ENCODE results near the gene SERPINI1.

SERPINI1 gene

DNA sequence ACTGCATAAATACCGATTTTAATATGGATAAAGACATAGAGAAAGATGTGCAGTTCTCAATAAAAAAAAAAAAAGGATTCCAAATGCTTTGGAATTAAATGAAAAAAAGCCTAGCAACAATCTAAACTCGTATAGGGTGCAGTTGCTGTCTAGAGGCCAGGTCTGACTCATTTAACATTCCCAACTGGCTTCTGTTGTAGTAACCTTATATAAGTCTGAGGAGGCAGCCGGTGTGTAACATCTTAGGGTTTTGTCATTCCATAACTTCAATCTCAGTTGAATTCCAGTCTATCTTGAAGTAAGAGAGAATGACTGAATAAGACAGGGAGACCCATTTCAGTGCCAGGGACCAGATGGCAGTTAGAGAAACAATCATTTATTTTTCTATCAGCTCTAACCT, 7.3 kb upstream of the SERPINI1 start:
- no peak overlapping the region for H3K4me3 Mint-ChIP-seq
- CTCF ChIA-PET, result no interaction called here
- no peaks in the 10 kb centered on the region for H3K27me3 Mint-ChIP-seq
- no peak overlapping the region for H3K27ac Mint-ChIP-seq
- no peak for DNase-seq
- H3K36me3 Mint-ChIP-seq, result peaks cover 19% of the 10 kb centered on the region
- H3K9me3 Mint-ChIP-seq, result no peaks in the 10 kb centered on the region
- peaks cover 25% of the 10 kb centered on the region for H3K4me1 Mint-ChIP-seq

DNA sequence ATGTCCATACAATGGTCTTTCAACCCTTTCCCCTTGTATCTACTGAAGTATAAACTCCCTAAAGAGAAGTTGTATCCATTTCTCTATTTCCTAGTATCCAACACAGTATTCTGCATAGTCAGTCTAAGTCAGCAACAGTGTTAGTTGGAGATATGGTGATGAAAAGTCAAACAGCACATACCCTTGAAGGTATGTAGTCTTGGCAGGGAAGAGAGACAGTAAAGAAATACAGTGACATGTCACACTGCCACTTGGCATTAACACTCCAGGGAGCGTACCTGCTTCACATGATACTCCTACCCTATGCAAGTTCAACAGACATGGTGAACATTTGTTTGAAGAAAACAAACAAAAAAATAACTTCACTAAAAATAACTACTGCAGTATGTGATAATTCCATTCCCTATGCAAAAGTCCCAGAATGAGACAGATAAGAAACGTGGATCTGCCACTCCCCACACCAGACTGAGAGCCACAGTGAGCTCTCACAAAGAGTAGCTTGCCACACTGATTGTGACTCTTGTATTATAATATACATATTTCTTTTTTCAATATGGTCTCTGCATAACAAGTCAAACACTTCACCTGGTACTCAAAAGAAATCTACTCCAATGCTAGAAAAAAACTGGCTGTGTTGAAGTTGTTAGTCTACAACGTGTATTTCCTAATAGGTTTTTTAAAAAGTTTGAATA, 6.7 kb upstream of the SERPINI1 start:
- Mint-ChIP-seq H3K4me1 (peaks cover 24% of the 10 kb centered on the region), H3K27ac (no peak overlapping the region), H3K9me3 (no peaks in the 10 kb centered on the region), H3K4me3 (no peak overlapping the region), H3K27me3 (no peaks in the 10 kb centered on the region), H3K36me3 (peaks cover 18% of the 10 kb centered on the region)
- CTCF ChIA-PET, result no interaction called here
- no peak for DNase-seq

DNA sequence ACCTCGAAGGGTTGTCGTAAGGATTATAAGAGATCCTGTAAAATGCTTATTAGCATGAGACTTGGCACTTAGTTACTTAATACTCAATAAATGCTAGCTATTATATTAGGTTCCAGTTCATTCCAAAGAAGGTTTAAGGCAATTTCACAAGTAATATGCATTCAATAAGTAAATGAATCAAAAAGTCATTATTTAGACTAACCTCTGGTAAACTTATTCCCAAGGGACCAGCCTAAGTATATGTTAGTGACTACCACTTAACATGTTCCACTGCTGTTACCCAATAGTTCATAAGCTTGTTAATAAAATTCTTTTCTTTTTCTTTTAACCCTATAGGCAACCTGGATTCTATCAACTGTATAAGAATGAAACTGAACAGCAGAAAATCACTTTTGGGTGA, 5.9 kb upstream of the SERPINI1 start:
- CTCF ChIA-PET, result interaction anchor here (0.8 to 1.0 kb wide), 2 partner anchors 13 to 44 kb away, joined by 3 to 4 read pairs; no protein-coding TSS in a partner anchor
- H3K4me1 Mint-ChIP-seq, result peaks cover 24% of the 10 kb centered on the region
- H3K4me3 Mint-ChIP-seq, result no peak overlapping the region
- H3K27ac Mint-ChIP-seq, result no peak overlapping the region
- H3K9me3 Mint-ChIP-seq, result no peaks in the 10 kb centered on the region
- no peak for DNase-seq
- peaks cover 12% of the 10 kb centered on the region for H3K36me3 Mint-ChIP-seq
- H3K27me3 Mint-ChIP-seq, result no peaks in the 10 kb centered on the region

DNA sequence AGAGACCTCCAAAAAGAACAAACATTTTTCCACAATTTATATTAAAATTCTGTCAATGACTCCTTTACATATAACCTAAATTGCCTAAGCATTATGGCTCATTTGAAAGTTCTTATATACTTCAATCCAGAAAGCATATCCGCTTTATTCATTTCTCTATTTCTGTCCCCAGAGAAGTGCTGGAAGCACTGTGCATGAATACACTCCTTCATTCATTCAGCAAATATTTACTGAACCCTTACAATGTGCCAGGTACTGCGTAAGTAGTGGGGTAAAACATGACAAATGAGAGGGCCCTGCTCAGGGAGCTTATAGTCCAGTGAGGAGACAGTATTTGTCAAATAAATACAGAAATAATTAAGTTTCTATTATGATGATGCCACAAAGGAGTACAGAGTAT, 4.1 kb upstream of the SERPINI1 start:
- no peaks in the 10 kb centered on the region for H3K27me3 Mint-ChIP-seq
- no peak for DNase-seq
- H3K9me3 Mint-ChIP-seq, result no peaks in the 10 kb centered on the region
- H3K4me3 Mint-ChIP-seq, result no peak overlapping the region
- H3K4me1 Mint-ChIP-seq, result peaks cover 24% of the 10 kb centered on the region
- CTCF ChIA-PET, result interaction anchor here (1.3 kb wide), 1 partner anchor 9 kb away, joined by 3 read pairs; no protein-coding TSS in a partner anchor
- peaks cover 8% of the 10 kb centered on the region for H3K36me3 Mint-ChIP-seq
- no peak overlapping the region for H3K27ac Mint-ChIP-seq

DNA sequence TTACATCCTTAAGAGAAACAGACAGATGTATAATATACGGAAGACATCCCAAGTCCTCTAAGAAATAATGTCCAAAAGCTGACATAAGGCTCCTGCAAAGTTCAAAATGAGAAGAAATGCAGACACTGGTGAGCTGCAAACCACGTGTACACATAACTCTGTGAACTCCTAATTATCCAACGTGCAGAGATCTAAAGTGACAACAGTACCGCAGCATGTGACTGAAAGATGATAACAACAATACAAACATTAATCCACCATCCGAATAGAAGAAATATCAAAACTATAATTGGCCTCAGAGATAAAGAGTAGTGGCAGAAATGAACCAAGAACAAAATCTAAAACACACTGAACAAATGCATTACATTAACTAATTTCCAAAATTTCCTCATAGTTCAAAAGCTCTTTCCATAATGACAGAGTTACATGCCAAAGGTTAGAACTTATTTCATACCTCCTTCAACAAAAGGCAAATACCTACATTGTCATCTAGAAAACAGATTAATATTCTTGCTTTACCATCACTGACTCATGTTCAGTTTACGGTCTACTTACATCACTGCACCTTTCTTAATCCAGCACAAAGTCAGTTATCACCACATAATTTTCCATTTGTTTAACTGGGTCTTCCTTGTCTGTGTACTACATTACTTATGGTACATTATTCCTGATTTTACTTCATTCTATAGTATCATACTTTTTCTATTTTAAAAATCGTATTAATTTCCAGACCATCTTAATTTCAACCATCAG, 3.0 kb upstream of the SERPINI1 start:
- no peaks in the 10 kb centered on the region for H3K9me3 Mint-ChIP-seq
- H3K27me3 Mint-ChIP-seq, result no peaks in the 10 kb centered on the region
- H3K4me3 Mint-ChIP-seq, result no peak overlapping the region
- peak overlapping the region; percentile 29 for H3K27ac Mint-ChIP-seq
- CTCF ChIA-PET, result interaction anchor here (0.5 to 1.3 kb wide), 2 partner anchors 8 to 19 kb away, joined by 3 to 4 read pairs; no protein-coding TSS in a partner anchor
- peaks cover 16% of the 10 kb centered on the region for H3K4me1 Mint-ChIP-seq
- H3K36me3 Mint-ChIP-seq, result peaks cover 8% of the 10 kb centered on the region
- DNase-seq, result no peak

DNA sequence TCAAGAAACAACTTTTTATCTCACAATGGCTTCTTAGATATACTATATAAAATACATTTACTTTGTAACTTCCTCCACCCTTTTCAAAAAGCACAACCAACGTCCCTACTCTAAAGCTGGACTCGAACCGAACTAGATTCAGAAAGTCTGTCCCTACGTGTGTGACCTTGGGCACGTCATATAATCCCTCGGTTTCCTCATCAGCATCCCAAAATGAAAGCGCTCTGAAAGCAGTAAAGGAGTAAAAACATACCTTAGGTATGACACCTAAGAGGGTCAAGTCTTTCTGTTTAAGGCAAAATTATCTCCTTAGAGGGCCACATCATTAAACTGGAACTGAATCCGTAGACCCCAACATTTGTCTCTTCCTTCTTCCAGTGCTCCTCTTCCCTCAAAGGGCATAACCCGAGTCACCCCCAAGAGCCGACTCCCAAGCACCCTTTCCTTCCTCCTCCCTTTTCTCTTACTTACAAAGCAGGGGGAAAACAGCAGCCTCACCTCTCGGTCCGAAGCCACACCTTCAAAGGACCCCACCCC, 1.5 kb upstream of the SERPINI1 start:
- Mint-ChIP-seq H3K4me1 (peaks cover 11% of the 10 kb centered on the region), H3K27me3 (no peaks in the 10 kb centered on the region), H3K27ac (no peak overlapping the region), H3K4me3 (no peak overlapping the region), H3K9me3 (no peaks in the 10 kb centered on the region), H3K36me3 (peaks cover 8% of the 10 kb centered on the region)
- peak; percentile 33 for DNase-seq
- CTCF ChIA-PET, result no interaction called here

DNA sequence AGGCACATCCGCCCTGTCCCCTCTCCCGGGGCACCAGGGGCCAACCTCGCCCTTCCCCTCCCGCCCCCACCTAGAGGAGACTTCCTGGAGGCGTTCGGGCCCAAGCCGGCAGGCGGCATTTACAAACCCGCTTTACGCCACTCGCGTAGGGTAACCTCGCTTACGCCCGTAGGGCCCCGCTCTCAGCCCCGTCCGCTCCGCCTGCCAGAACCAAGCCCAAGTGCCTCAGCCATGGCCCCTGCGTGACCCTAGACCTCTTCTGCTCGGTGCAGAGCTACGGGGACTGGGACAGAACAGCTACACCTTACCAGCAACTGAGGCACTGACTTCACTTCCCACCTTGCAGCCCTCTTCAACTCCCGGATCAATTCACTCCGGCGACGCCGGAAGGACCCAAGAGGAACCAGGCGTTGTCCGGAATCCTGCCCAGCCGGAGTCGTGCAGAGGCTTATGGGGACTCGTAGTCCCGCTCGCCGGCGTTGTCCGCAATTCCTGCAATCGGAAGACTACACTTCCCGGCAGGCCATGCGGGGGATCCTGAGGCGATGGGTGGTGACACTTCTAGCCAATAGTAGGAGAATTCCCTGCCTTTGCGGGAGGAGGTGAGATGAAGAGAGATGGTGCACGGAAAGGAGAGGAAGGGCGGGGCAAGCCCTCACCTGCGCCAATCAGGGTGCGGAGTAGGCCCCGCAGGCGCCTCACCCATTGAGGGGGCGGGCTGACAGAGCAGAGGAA, 856 bp upstream of the SERPINI1 start, which contains the start of gene PDCD10:
Gene PDCD10 (minus strand): TSS at position 395 of the 735 bp plus-strand sequence. CDS start 14,735 bp downstream, outside the sequence.
- Mint-ChIP-seq H3K27me3 (no peaks in the 10 kb centered on the region), H3K9me3 (no peaks in the 10 kb centered on the region), H3K36me3 (peaks cover 8% of the 10 kb centered on the region), H3K4me1 (peaks cover 6% of the 10 kb centered on the region), H3K4me3 (no peak within 1 kb of the TSS), H3K27ac (no peak within 1 kb of the TSS)
- DNase-seq, result peak; percentile 98
- CTCF ChIA-PET, result interaction anchor here (2.5 to 2.6 kb wide), 2 partner anchors 16 to 354 kb away, joined by 7 to 10 read pairs; partner anchors contain the start of gene ZBBX

DNA sequence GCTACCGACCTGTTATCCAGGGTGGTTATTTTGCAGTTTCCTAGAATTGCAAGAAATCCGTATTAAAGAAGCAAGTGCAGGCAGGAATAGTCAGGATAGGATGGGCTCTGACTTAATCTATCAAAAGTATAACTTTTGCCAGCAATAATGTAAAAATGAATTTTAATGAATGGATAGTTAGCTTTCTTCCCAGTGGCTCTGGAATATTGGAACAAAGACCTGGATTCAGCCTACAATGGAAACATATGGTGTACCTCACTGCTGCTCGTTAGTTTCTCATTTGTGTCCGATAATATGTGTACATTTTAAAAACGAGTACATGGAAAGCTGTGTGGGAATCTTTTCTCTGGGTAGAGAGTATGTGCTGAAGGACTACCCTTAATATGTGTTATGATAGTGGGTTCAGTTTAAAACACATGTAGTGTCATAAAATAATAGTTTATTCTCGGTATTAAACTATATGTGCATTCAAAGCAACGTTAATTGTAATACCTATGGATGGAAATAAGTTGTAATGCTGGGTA, 805 bp downstream of the SERPINI1 start:
- H3K4me3 Mint-ChIP-seq, result no peak overlapping the region
- H3K4me1 Mint-ChIP-seq, result peaks cover 4% of the 10 kb centered on the region
- H3K36me3 Mint-ChIP-seq, result peaks cover 10% of the 10 kb centered on the region
- DNase-seq, result no peak
- H3K27ac Mint-ChIP-seq, result no peak overlapping the region
- CTCF ChIA-PET, result interaction anchor here (1.0 to 2.6 kb wide), 3 partner anchors 14 to 356 kb away, joined by 3 to 10 read pairs (median 7); partner anchors contain the start of gene ZBBX
- no peaks in the 10 kb centered on the region for H3K9me3 Mint-ChIP-seq
- no peaks in the 10 kb centered on the region for H3K27me3 Mint-ChIP-seq

DNA sequence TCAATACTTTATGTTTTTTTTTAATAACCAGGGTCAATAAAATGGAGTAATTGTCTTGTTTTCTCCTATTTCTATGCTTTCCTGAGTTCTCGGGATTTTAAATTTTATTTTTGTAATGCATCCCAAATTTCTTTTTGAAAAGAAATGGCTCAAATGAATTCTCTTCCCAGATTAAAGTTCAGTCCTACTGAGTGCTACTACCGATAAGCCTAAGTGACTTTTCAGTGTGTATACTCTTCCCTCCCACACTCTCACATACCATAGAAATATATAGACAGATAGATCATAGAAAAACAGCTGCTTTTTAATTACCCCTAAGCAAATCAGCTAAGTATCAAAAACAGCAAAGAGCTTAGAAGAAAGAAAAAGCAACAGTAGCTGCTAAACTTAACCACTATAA, 1.5 kb downstream of the SERPINI1 start:
- Mint-ChIP-seq H3K27ac (no peak overlapping the region), H3K36me3 (peaks cover 10% of the 10 kb centered on the region), H3K4me1 (peaks cover 4% of the 10 kb centered on the region), H3K9me3 (no peaks in the 10 kb centered on the region), H3K27me3 (no peaks in the 10 kb centered on the region), H3K4me3 (peak overlapping the region; percentile 5)
- DNase-seq, result no peak
- CTCF ChIA-PET, result interaction anchor here (1.0 to 2.6 kb wide), 3 partner anchors 14 to 357 kb away, joined by 3 to 10 read pairs (median 7); partner anchors contain the start of gene ZBBX

DNA sequence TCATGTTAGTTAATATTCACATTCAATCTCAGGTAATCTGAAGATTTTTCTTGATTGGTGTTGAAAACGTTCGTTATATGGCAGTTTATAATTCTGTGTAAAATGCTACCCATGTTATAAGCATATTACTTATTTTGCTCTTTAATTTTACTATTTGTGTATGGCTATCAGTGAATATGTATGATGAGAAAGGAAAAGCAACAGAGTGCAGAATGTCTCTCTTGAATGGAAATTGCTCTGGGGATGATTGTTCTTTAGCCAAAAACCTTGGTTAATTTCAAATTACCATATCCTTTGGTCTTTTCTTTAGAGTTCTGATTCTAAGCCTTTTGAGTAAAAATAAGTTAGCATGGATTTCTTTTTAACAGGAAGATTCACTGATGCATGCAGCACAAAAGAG, 2.5 kb downstream of the SERPINI1 start:
- H3K4me1 Mint-ChIP-seq, result peaks cover 4% of the 10 kb centered on the region

DNA sequence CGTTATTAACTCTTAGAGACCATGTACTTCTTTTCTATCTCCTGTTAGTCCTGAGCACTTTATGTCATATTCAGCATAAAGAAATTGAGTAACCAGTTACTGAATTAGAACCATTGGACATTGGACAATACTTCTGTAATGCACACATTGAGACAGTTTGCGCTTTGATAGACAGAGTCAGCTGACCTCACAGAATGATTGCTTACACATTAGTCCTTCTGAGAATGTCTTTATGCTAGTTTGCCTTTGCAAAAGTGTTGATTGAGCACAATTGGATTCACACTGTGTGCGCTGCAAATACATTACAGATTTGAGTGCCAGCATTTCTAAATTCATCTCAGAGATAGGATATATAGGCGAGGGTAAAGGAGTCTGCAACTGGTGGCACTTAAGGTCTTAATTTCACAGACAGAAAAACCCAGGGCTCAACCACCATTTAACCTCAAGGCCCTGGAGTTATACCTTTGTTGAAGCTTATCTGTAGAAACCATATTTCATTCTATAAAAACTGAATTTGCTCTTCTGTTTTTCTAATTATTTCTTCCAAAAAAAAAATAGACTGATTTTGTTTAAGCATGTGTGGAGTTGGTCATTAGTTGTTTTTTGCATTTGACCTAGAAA, 3.8 kb downstream of the SERPINI1 start:
- Mint-ChIP-seq H3K27me3 (no peaks in the 10 kb centered on the region), H3K4me3 (no peak overlapping the region), H3K4me1 (peaks cover 4% of the 10 kb centered on the region), H3K27ac (no peak overlapping the region), H3K36me3 (peaks cover 3% of the 10 kb centered on the region), H3K9me3 (no peaks in the 10 kb centered on the region)
- CTCF ChIA-PET, result no interaction called here
- DNase-seq, result no peak

More for the DNA sequence above, 2.5 kb downstream of the SERPINI1 start:
- H3K36me3 Mint-ChIP-seq, result peaks cover 3% of the 10 kb centered on the region
- H3K27ac Mint-ChIP-seq, result no peak overlapping the region
- CTCF ChIA-PET, result no interaction called here
- H3K27me3 Mint-ChIP-seq, result no peaks in the 10 kb centered on the region
- H3K9me3 Mint-ChIP-seq, result no peaks in the 10 kb centered on the region
- H3K4me3 Mint-ChIP-seq, result no peak overlapping the region
- no peak for DNase-seq

DNA sequence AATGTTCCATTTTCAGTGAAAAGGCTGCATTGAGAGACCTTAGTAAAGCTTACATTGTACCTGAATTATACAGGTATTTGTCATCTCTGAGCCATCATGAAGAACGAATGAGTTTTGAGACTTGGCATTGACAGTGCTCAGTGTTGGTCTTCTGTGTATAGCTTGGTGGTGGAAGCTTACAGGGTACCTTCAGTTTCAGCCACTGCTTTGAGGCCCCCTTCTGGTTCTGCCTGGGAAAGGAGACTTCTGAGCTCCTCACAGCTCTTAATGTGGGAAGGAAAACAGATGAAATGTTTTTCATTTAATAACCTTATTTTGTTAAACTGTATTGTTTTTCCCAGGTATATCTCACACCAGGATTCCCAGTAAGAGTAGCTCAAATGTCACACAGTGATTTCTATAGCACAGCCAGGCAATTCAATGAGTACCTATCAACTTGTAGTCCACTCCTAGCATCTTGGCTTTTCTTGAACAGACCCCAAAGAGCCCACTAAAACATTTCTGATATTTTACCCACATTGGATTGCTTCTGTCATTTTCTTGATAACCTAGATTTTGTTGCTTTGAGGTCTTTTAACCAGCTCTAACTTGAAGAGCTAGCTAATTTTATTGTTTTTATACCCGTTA, 5.6 kb downstream of the SERPINI1 start:
- CTCF ChIA-PET, result interaction anchor here (0.8 to 1.8 kb wide), 8 partner anchors 9 to 361 kb away, joined by 3 to 15 read pairs (median 3); partner anchors contain the start of gene ZBBX
- DNase-seq, result peak; percentile 54
- no peak overlapping the region for H3K4me3 Mint-ChIP-seq
- H3K4me1 Mint-ChIP-seq, result peaks cover 4% of the 10 kb centered on the region
- no peak overlapping the region for H3K27ac Mint-ChIP-seq
- no peaks in the 10 kb centered on the region for H3K9me3 Mint-ChIP-seq
- no peaks in the 10 kb centered on the region for H3K27me3 Mint-ChIP-seq
- peaks cover 3% of the 10 kb centered on the region for H3K36me3 Mint-ChIP-seq

DNA sequence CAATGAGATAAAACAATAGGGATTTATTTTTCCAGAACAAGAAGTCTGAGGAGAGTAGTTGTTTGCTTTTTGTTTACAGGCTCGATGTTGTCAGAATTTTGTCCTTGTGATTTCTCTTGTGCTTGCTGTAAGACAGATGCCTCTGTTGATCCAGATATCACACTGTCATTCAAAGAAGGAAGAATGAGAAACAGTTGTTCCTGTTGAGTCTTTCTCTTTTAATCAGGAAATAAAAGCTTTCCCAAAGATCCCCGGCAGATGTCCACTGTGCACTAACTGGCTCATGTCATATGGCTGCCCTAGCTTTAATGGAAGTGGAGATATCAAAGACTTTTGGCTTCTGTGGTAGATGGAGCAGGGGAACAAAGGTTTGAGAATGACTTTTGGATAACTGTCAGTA, 6.8 kb downstream of the SERPINI1 start:
- Mint-ChIP-seq H3K27me3 (no peaks in the 10 kb centered on the region), H3K4me1 (peaks cover 4% of the 10 kb centered on the region), H3K36me3 (peaks cover 3% of the 10 kb centered on the region), H3K9me3 (no peaks in the 10 kb centered on the region), H3K27ac (no peak overlapping the region), H3K4me3 (no peak overlapping the region)
- CTCF ChIA-PET, result interaction anchor here (0.6 kb wide), 1 partner anchor 57 kb away, joined by 3 read pairs; no protein-coding TSS in a partner anchor
- no peak for DNase-seq

Data from activated naive CD4-positive, alpha-beta T cell treated with anti-CD3 and anti-CD28 coated beads, Interleukin-2, amount 10 ng/mL, durations not matched to agents 7 days and 5 days (primary cell).